ENCODE results near the gene GRIN2C.

DNA sequence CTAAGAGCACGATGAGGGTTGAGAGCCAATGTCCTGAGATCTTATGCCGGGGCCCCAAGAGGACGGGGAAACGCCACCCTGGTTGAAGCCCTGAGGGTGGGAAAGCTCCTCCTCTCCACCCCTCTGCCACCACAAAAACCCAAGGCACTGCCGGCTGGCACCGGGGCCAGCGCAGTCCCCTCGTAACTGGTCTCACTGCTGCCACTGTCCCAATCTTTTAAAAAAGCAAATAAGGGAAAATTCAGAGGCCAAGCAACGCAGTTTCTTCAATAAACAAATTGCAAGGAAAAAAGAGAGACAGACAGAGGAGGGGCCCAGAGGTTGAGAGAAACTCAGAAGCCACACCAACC is 6.7 kb downstream of the GRIN2C start:
- TF ChIP-seq POLR2AphosphoS5 (IDR thresholded peaks at IDR 0.05), result no peak
- TF ChIP-seq, protein P1, sequence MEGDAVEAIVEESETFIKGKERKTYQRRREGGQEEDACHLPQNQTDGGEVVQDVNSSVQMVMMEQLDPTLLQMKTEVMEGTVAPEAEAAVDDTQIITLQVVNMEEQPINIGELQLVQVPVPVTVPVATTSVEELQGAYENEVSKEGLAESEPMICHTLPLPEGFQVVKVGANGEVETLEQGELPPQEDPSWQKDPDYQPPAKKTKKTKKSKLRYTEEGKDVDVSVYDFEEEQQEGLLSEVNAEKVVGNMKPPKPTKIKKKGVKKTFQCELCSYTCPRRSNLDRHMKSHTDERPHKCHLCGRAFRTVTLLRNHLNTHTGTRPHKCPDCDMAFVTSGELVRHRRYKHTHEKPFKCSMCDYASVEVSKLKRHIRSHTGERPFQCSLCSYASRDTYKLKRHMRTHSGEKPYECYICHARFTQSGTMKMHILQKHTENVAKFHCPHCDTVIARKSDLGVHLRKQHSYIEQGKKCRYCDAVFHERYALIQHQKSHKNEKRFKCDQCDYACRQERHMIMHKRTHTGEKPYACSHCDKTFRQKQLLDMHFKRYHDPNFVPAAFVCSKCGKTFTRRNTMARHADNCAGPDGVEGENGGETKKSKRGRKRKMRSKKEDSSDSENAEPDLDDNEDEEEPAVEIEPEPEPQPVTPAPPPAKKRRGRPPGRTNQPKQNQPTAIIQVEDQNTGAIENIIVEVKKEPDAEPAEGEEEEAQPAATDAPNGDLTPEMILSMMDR (IDR thresholded peaks at IDR 0.05), result no peak

Data from esophagus muscularis mucosa (tissue), 3 donors.